Uterus (tissue), 2 donors: ENCODE results near the gene ACRBP.

ENCODE experiments used
- POLR2A ChIP-seq, 2 donors: fragments of 450-650 bp; IDR thresholded peaks; one replicate each; pipeline ENCODE4 v1.6.1; 2016; ENCODE audit warnings: antibody characterized with exemption in 2 of 2, mild to moderate bottlenecking in 1 of 2, moderate library complexity in 1 of 2
- TF ChIP-seq, protein P1 (sequence below), 4 experiments: fragments of 200-600 bp in 2 of 4; fragments of 450-650 bp in 2 of 4; sonication (generic) in 2 of 4; IDR thresholded peaks; one replicate each; pipeline ENCODE4 v1.5.1; 2016 to 2019; ENCODE audit warnings: antibody characterized with exemption in 4 of 4, mild to moderate bottlenecking in 2 of 4, moderate library complexity in 1 of 4

GRCh38 chr12:6652391-6652790, 5.2 kb upstream of the ACRBP start:
- TF ChIP-seq, protein P1, sequence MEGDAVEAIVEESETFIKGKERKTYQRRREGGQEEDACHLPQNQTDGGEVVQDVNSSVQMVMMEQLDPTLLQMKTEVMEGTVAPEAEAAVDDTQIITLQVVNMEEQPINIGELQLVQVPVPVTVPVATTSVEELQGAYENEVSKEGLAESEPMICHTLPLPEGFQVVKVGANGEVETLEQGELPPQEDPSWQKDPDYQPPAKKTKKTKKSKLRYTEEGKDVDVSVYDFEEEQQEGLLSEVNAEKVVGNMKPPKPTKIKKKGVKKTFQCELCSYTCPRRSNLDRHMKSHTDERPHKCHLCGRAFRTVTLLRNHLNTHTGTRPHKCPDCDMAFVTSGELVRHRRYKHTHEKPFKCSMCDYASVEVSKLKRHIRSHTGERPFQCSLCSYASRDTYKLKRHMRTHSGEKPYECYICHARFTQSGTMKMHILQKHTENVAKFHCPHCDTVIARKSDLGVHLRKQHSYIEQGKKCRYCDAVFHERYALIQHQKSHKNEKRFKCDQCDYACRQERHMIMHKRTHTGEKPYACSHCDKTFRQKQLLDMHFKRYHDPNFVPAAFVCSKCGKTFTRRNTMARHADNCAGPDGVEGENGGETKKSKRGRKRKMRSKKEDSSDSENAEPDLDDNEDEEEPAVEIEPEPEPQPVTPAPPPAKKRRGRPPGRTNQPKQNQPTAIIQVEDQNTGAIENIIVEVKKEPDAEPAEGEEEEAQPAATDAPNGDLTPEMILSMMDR (IDR thresholded peaks at IDR 0.05), result no peak
- TF ChIP-seq POLR2A (IDR thresholded peaks at IDR 0.05), result no peak
